OCI-LY3 (cell line): ENCODE results near the gene SOS2.
"Not testable (repeated sequence)": the region's sequence is repeated elsewhere in the genome, so short reads cannot be mapped to it uniquely, and the experiment has no call there.

ENCODE experiments used
- CTCF ChIP-seq: fragments of 200-600, 300-600 bp; sonication (generic); IDR thresholded peaks from 2 replicates; pipeline ENCODE4 v1.5.1; 2014; ENCODE audit warnings: antibody characterized with exemption, low read length, low read depth
- EZH2phosphoT487 ChIP-seq: fragments of 200-600 bp; shearing (Covaris generic); IDR thresholded peaks from 2 replicates; pipeline ENCODE4 v1.6.1; 2018; ENCODE audit warnings: antibody characterized with exemption, mixed run types, low read depth

GRCh38 chr14:50073663-50074062 lies 157.7 kb downstream of the SOS2 start:
- TF ChIP-seq CTCF, EZH2phosphoT487: not testable (repeated sequence)
